Pancreas (tissue), 10 donors: ENCODE measurements around the gene ZNF444. TPM values are rescaled to one million over a fixed set of nuclear protein-coding genes. Genes with fewer than 3 reads are reported as not detected.

Experiments
- ATAC-seq, 4 donors: fragments of 200-7000 bp; cut with Tn5 transposase; one replicate each; pipeline versions ENCODE4 v1.8.0 to v1.9.1; 2020; ENCODE audit warnings: mild to moderate bottlenecking in 4 of 4, moderate library complexity in 4 of 4
- DNase-seq, 6 donors: peaks; one replicate each; pipeline ENCODE4 v3.0.0-alpha.2; 2020
- FAIRE-seq: peaks from 2 replicates; lab custom pipeline; 2012; peaks lifted over from hg19 to GRCh38; lab: Jason Lieb, UNC
- H3K27ac ChIP-seq, 4 donors: fragments of 200-600 bp; sonication (generic); 1 replicate in 3 of 4; 2 replicates in 1 of 4; pipeline versions ENCODE4 v1.5.0 to v1.8.0; 2020
- H3K27me3 ChIP-seq, 4 donors: fragments of 200-600 bp; one replicate each; pipeline ENCODE4 v1.8.0; 2021
- H3K36me3 ChIP-seq, 3 donors: fragments of 200-600 bp; sonication (generic) in 1 of 3; one replicate each; pipeline versions ENCODE4 v1.5.0 to v1.8.0; 2020 to 2021
- H3K4me1 ChIP-seq, 3 donors: fragments of 200-600 bp; one replicate each; pipeline ENCODE4 v1.8.0; 2021
- H3K4me3 ChIP-seq, 4 donors: fragments of 200-600 bp; sonication (generic) in 2 of 4; one replicate each; pipeline versions ENCODE4 v1.5.0 to v1.8.0; 2020 to 2021
- H3K9me3 ChIP-seq, 4 donors: fragments of 200-600 bp; one replicate each; pipeline ENCODE4 v1.8.0; 2021
- WGBS, 2 donors: extraction: QIAGEN DNeasy Blood & Tissue Kit; methylation state at CpG; one replicate each; pipeline ENCODE4 v1.1.7; 2013; 5-methylcytosine and 5-hydroxymethylcytosine counted together
- intact Hi-C, 3 donors: fragments of 100-400 bp; cut with DNase I; formaldehyde crosslinking; loops; one replicate each; pipeline versions ENCODE4 v1.11.1 to v1.14.2; 2022
- polyA plus RNA-seq, 2 donors: library from polyadenylated mRNA; stranded (reverse); fragments of 200-250 nt; gene quantifications; one replicate each; pipeline ENCODE4 v1.2.3, GENCODE V29; 2013
- total RNA-seq, 6 donors: library from RNA; stranded (reverse); fragmentation: NEBNext Ultra II Directional in 4 of 6; extraction: Animal tissue kit (Norgen Biotek cat#: 25700) in 4 of 6; gene quantifications; one replicate each; pipeline versions ENCODE4 v1.2.1 to v1.2.4, GENCODE V29; 2021 to 2023
- TF ChIP-seq, protein P1 (sequence below), 4 donors: fragments of 200-600 bp; sonication (generic) in 3 of 4; IDR thresholded peaks; one replicate each; pipeline versions ENCODE4 v1.5.0 to v1.8.0; 2021; ENCODE audit warnings: antibody characterized with exemption in 4 of 4
- donor health status: healthy with polysubstance abuse.
- donor health status: DM: no; HTN: no; CAD: no; lungs with moderate emphysema.
- donor health status: DM: no; HTN: no; CAD: no.
- donor health status: control.
- donor health status: control.
- donor health status: Bipolar disorder and iron deficiency.
- donor health status: DM: yes; HTN: yes; CAD: no.
- donor health status: DM: no; HTN: no; CAD: no.
- donor health status: DM: no; HTN: no; CAD: no.
- donor health status: DM: yes; HTN: yes; CAD: no.

Gene ZNF444
- total and polyA plus RNA-seq, 8 donors: 27.9 to 99.0 (median 34.2) TPM

DNA sequence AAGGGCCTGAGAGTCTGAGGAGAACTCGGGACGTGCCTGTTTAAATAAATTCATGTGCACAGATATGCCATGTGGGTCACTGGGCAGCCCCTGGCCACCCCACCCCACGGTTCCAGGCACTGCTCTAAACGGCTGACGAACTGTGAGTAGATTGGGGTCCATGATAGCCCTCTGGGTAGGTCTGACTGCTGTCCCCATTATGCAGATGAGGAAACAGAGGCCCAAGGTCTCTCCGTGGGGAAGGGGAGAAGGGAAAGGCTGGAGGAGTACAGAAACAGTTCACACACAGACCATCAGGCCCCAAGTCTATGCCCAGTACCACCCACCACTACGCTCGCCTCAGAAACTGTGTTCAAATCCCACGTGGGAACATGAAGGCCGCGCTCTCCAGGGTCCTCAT, 34.1 kb upstream of the ZNF444 start:
- FAIRE-seq: no peak
- intact Hi-C loops: loop anchor here in 2 of 3 donors (5.0 to 10.0 kb wide), 2 partner anchors 45 to 48 kb away; no protein-coding TSS in a partner anchor
- TF ChIP-seq, protein P1, sequence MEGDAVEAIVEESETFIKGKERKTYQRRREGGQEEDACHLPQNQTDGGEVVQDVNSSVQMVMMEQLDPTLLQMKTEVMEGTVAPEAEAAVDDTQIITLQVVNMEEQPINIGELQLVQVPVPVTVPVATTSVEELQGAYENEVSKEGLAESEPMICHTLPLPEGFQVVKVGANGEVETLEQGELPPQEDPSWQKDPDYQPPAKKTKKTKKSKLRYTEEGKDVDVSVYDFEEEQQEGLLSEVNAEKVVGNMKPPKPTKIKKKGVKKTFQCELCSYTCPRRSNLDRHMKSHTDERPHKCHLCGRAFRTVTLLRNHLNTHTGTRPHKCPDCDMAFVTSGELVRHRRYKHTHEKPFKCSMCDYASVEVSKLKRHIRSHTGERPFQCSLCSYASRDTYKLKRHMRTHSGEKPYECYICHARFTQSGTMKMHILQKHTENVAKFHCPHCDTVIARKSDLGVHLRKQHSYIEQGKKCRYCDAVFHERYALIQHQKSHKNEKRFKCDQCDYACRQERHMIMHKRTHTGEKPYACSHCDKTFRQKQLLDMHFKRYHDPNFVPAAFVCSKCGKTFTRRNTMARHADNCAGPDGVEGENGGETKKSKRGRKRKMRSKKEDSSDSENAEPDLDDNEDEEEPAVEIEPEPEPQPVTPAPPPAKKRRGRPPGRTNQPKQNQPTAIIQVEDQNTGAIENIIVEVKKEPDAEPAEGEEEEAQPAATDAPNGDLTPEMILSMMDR (IDR thresholded peaks at IDR 0.05): no peak
- peaks cover 39 to 45% (median 40%) of the 10 kb centered on the region in 3 donors for H3K4me1 ChIP-seq
- no peak for DNase-seq
- no peaks in the 10 kb centered on the region for H3K27me3 ChIP-seq
- no peaks in the 10 kb centered on the region for H3K9me3 ChIP-seq
- H3K36me3 ChIP-seq: peaks cover 0 to 11% (median 0%) of the 10 kb centered on the region in 3 donors
- WGBS, 2 donors: 81 to 82% methylated on average over 11 of the region's 11 CpGs
- no peak overlapping the region for H3K4me3 ChIP-seq
- ATAC-seq: no peak
- H3K27ac ChIP-seq: peak overlapping the region in 1 of 4 donors; percentile 8

DNA sequence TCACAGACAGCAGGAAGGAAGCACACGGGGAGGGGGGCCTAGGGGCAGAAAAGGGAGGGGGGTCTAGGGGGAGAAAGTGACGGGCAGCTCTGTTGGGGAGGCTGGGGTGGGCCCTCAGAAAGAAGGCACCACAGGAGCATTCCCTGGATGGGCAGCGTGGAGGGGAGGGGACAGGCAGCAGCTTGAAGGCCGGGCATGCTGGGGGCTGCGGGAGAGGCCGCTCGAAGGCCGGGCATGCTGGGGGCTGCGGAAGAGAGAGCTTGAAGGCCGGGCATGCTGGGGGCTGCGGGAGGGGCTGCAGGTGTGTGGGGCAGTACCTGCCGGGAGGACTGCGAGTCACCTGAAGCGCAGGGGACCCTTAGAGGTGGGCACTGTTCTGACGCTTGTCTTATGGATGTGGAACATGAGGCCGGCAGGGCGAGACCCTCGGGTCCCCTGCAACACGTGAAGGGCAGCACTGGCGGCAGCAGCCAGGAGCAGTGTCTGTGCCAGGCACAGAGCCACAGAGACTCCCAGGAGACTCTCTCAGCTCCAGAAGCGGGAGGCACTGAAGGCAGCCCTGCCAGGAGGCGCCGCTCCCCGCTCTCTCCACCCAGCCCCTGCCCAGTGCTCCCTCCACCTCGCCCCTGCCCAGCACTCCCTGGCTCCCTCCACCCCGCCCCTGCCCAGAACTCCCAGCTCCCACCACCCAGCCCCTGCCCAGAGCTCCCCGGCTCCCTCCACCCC, 33.3 kb upstream of the ZNF444 start:
- TF ChIP-seq, protein P1 (IDR thresholded peaks at IDR 0.05): no peak
- intact Hi-C loops: loop anchor here in 2 of 3 donors (5.0 to 10.0 kb wide), 2 partner anchors 45 to 47 kb away; no protein-coding TSS in a partner anchor
- WGBS, 2 donors: 67 to 68% methylated on average over 22 to 27 of the region's 27 CpGs
- ATAC-seq (peak in 2 of 4 donors; percentile 6 to 17), DNase-seq (peak in 2 of 6 donors; percentile 50 to 80), FAIRE-seq (no peak)
- H3K4me3 ChIP-seq: no peak overlapping the region
- no peaks in the 10 kb centered on the region for H3K27me3 ChIP-seq
- peaks cover 0 to 3% (median 0%) of the 10 kb centered on the region in 3 donors for H3K36me3 ChIP-seq
- no peaks in the 10 kb centered on the region for H3K9me3 ChIP-seq
- peak overlapping the region in 2 of 4 donors; percentile 17 to 70 for H3K27ac ChIP-seq
- peaks cover 47 to 51% (median 48%) of the 10 kb centered on the region in 3 donors for H3K4me1 ChIP-seq

DNA sequence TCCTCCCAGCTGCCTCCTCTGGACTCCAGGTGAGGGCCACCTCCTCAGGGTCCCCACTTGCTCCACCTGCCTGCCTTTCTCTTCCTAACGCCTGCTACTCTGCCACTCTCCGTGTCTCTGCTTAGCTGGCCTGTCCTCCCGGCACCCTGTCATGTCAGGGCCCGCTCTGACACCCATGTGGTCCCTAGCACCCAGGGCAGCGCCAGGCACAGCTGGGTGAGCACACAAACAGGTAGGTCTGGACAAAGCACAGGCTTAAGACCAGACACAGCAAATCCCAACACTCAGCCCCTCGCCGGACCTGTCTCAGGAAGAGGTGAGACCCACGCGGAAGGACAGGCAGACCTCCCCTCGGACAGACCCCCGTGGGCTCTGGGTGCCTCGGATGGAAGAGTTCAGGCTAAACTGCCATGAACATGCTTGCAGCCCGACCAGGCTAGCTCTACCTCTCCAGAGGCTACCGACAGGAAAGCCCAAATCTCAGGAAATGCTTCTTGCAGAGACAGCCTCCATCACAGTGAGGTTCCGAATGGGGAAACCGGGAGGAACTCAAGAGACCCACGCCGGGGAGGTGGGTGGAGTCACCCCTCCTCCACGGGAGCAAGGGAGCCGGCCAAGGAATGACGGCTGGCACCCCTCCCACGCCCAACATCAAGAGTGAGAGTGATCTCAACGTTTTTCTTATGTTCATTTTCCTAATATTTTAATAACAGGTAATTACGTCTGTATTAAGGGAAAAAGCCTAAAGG, 32.5 kb upstream of the ZNF444 start:
- WGBS, 2 donors: 18 to 29% methylated on average over 24 of the region's 24 CpGs
- Histone ChIP-seq H3K27ac (peak overlapping the region in 3 of 4 donors; percentile 10 to 74 (median 70)), H3K4me3 (peak overlapping the region in 1 of 4 donors; percentile 10), H3K36me3 (no peaks in the 10 kb centered on the region), H3K9me3 (no peaks in the 10 kb centered on the region), H3K4me1 (peaks cover 48 to 57% (median 48%) of the 10 kb centered on the region in 3 donors), H3K27me3 (no peaks in the 10 kb centered on the region)
- DNase-seq: peak; percentile 60 to 81 (median 69)
- intact Hi-C loops: loop anchor here in 2 of 3 donors (5.0 to 10.0 kb wide), 2 partner anchors 44 to 46 kb away; no protein-coding TSS in a partner anchor
- peak in 3 of 4 donors; percentile 27 to 41 (median 40) for ATAC-seq
- TF ChIP-seq, protein P1 (IDR thresholded peaks at IDR 0.05): no peak
- FAIRE-seq: no peak

DNA sequence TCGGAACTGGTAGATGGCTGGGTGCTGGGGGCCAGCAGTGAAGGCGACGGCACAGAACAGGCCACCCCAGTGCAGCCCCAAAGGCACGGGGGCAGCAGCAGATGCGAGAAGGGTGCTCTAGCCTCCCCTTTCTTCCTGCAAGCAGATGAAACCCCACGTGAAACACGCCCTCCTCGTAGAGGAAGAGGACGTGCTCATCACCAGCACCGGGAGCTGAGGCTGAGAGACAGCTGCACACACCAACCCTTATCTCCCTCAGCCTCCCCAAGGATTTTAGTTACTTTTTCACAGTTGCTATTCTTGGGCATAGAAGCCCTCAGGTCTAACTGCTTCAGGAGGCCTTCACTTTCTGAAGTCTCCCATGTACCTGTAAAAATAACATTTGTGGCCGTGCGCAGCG, 31.9 kb upstream of the ZNF444 start:
- H3K36me3 ChIP-seq: no peaks in the 10 kb centered on the region
- intact Hi-C loops: loop anchor here in 2 of 3 donors (5.0 to 10.0 kb wide), 2 partner anchors 43 to 46 kb away; no protein-coding TSS in a partner anchor
- ATAC-seq: no peak
- H3K4me1 ChIP-seq: peaks cover 48 to 57% (median 48%) of the 10 kb centered on the region in 3 donors
- no peaks in the 10 kb centered on the region for H3K9me3 ChIP-seq
- TF ChIP-seq, protein P1 (IDR thresholded peaks at IDR 0.05): no peak
- WGBS, 2 donors: 48 to 50% methylated on average over 13 of the region's 13 CpGs
- no peak for FAIRE-seq
- no peak for DNase-seq
- peak overlapping the region in 1 of 4 donors; percentile 10 for H3K4me3 ChIP-seq
- no peaks in the 10 kb centered on the region for H3K27me3 ChIP-seq
- peak overlapping the region; percentile 5 to 74 (median 40) for H3K27ac ChIP-seq
